Measurements from ENCODE around the gene SIGLEC8. TPM values are rescaled to one million over a fixed set of nuclear protein-coding genes. Genes with fewer than 3 reads are reported as not detected.
"Not testable (repeated sequence)": the region's sequence is repeated elsewhere in the genome, so short reads cannot be mapped to it uniquely, and the experiment has no call there.

The SIGLEC8 gene
- total RNA-seq, 1 experiment from 2014 or later: not detected

GRCh38 chr19:51473009-51473707, 14.9 kb upstream of the SIGLEC8 start:
- peak; percentile 58 for DNase-seq (ENCODE audit: low read depth)

DNA sequence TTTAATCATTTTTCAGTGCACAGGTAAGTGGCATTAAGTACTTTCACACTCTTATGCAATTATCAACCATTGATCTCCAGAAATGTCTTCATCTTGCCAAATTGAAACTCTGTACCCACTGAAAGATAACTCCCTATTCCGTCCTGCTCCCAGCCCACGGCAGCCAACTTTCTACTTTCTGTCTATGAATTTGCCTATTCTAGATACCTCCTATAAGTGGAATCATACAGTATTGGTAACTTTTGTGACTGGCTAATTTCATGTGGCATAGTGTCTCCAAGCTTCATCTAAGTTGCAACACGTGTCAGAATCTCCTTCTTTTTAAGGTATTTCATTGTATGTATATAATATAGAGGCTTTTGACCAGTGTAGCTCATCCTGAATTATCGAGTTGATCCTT, 14.4 kb upstream of the SIGLEC8 start:
- DNase-seq (ENCODE audit: low read depth): no peak

DNA sequence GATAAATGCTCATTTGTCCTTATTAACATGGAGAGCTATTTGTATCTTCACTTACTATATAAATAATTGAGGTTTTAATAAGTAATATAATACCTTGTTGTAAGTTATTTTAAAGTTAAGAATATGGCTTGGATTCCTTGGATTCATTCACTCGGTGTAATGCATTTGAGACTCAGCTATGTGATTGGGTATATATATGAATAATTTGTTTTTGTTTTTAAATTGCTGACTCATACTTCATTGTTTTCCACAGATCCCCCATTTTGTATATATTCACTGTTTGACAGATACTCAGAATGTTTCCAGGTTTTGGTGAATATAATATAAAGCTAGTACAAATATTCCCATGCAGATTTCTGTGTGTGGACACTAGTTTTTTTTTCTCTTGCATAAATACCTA, 13.3 kb upstream of the SIGLEC8 start:
- no peak for DNase-seq (ENCODE audit: low read depth)

DNA sequence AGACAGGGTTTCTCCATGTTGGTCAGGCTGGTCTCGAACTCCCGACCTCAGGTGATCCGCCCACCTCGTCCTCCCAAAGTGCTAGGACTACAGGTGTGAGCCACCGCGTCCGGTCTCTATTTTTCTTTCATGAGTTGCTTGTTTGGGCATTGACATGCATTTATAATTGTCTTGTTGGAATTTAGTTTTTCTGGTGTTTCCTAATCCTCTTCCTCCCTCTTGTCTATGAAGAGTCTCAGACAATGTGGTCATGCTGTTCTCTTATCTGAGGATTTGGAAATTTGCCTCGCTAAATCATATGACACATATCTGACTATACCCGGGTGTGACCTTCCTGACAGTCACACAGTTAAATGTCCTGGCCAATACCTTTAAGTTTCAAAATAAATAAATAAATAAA, 12.7 kb upstream of the SIGLEC8 start:
- DNase-seq (ENCODE audit: low read depth): no peak

DNA sequence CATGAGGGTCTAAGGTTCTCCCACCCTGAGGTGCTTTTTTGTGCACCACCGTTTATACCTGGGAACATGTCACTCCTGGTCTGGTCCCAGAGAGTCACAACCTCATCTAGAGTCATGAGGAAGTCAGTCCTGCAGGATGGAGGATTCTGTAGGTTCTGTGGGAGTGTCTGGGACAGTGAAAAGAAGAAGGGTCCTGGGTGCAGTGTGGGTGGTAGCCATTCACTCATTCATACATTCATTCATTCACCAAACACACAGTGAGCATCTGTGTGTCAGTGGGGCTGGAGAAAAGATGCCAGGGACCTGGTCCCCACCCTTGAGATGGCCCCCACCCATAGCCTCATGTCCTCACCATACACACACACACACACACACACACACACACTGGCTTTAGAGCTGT, 11.4 kb upstream of the SIGLEC8 start:
- no peak for DNase-seq (ENCODE audit: low read depth)

GRCh38 chr19:51469162-51469561, 10.9 kb upstream of the SIGLEC8 start:
- no peak for DNase-seq (ENCODE audit: low read depth)

- DNase-seq (ENCODE audit: low read depth): no peak
These were observed 10.3 kb upstream of the SIGLEC8 start for GRCh38 chr19:51468545-51468920.

GRCh38 chr19:51467864-51468544, 9.8 kb upstream of the SIGLEC8 start:
- no peak for DNase-seq (ENCODE audit: low read depth)

- DNase-seq (ENCODE audit: low read depth): no peak
These were observed 8.5 kb upstream of the SIGLEC8 start for GRCh38 chr19:51466723-51467122.

DNA sequence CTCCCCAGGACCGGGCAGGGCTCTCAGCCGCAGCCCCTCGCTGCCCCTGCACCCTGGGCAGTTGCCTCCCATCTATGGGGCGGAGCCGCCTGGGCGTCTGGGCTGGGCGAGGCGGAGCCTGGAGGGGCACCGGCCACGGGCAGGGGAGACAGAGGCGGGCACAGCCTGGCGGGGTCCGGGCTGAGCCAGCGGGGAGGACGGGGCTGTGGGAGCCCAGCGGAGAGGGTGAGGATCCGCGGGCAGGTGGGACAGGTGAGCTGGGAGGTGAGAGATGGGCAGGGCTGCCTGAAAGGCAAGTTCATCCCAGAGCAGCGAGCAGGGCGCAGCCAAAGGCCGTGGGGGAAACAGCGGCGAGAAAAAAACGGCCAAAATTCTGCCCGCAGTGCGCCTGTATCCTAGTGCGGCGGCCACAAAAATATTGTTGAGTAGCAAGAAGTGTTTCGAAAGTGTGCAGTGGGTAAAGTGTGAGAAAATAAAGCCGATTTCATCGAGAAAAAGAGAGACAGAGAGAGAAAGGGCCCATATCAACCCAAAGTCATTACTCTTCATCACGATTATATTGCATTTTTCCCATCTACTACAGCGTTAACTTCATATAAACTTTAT, 5.8 kb upstream of the SIGLEC8 start:
- DNase-seq (ENCODE audit: low read depth): not testable (repeated sequence)

GRCh38 chr19:51462681-51463080, 4.4 kb upstream of the SIGLEC8 start:
- DNase-seq (ENCODE audit: low read depth): no peak

DNA sequence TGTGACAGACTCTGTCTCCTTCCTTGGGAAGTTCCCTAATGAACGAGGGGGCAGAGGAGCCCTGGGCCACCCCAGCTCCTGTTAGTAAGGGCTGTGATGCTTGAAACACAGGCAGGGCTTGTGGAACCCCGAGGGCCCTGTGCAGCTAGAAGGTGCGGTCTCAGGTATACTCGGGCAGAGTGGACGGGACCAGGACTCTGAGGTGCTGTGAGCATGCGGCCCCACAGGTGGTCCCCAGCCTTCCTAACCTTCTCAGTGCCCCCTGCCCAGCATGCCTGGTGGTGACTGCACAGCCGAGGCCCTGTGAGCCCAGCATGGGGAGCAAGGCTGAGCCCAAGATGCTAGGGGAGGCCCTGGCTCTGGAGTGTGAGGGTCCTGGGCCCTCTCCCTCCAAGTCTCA, 4.0 kb upstream of the SIGLEC8 start:
- DNase-seq (ENCODE audit: low read depth): no peak

GRCh38 chr19:51461723-51462161, 3.5 kb upstream of the SIGLEC8 start:
- no peak for DNase-seq (ENCODE audit: low read depth)

- DNase-seq (ENCODE audit: low read depth): peak; percentile 11
These were observed 2.1 kb upstream of the SIGLEC8 start for GRCh38 chr19:51460164-51460992.

GRCh38 chr19:51458899-51459505, 748 bp upstream of the SIGLEC8 start:
- DNase-seq (ENCODE audit: low read depth): no peak

GRCh38 chr19:51457351-51458013, 772 bp downstream of the SIGLEC8 start:
- DNase-seq (ENCODE audit: low read depth): no peak

- no peak for DNase-seq (ENCODE audit: low read depth)
These were observed 1.5 kb downstream of the SIGLEC8 start for GRCh38 chr19:51456541-51457290.

GRCh38 chr19:51450730-51451307, 7.4 kb downstream of the SIGLEC8 start:
- DNase-seq (ENCODE audit: low read depth): no peak

GRCh38 chr19:51448411-51449016, 9.7 kb downstream of the SIGLEC8 start:
- no peak for DNase-seq (ENCODE audit: low read depth)
